Neuronal stem cell (in vitro differentiated cells): ENCODE results near the gene TSSC4.
"Not testable (repeated sequence)": the region's sequence is repeated elsewhere in the genome, so short reads cannot be mapped to it uniquely, and the experiment has no call there.

Experiments
- DNase-seq: peaks from one replicate; pipeline ENCODE4 v3.0.0-alpha.2; 2013; ENCODE audit warnings: low spot score
- H2AFZ ChIP-seq: one replicate; pipeline ENCODE4 v1.6.1; 2013; ENCODE audit warnings: mild to moderate bottlenecking, low read length, inconsistent platforms
- H2AK5ac ChIP-seq: 2 replicates; pipeline ENCODE4 v1.6.1; 2013; ENCODE audit warnings: low read depth, mild to moderate bottlenecking, inconsistent platforms, low read length, moderate library complexity, mixed read lengths
- H2BK120ac ChIP-seq: 2 replicates; pipeline ENCODE4 v1.6.1; 2013; ENCODE audit warnings: low read depth, mild to moderate bottlenecking, inconsistent platforms, low read length, moderate library complexity, mixed read lengths
- H2BK12ac ChIP-seq: one replicate; pipeline ENCODE4 v1.6.1; 2013; ENCODE audit warnings: low read length, inconsistent platforms
- H2BK15ac ChIP-seq: 2 replicates; pipeline ENCODE4 v1.6.1; 2013; ENCODE audit warnings: mild to moderate bottlenecking, low read length, inconsistent platforms, mixed read lengths
- H2BK5ac ChIP-seq: one replicate; pipeline ENCODE4 v1.6.1; 2013; ENCODE audit warnings: inconsistent platforms, mild to moderate bottlenecking, low read length, moderate library complexity
- H3K14ac ChIP-seq: one replicate; pipeline ENCODE4 v1.6.1; 2013; ENCODE audit warnings: low read length, inconsistent platforms
- H3K18ac ChIP-seq: 2 replicates; pipeline ENCODE4 v1.6.1; 2013; ENCODE audit warnings: low read length, inconsistent platforms
- H3K23ac ChIP-seq: 2 replicates; pipeline ENCODE4 v1.6.1; 2013; ENCODE audit warnings: low read depth, mild to moderate bottlenecking, mixed read lengths, low read length, inconsistent platforms; ENCODE audit not compliant: poor library complexity
- H3K27ac ChIP-seq: replicated peaks from 3 replicates; pipeline ENCODE4 v1.5.1; 2013; ENCODE audit warnings: low read length, inconsistent platforms
- H3K27me3 ChIP-seq, 3 experiments: 2 replicates each; pipeline ENCODE4 v1.6.1; 2013; ENCODE audit warnings: low read length in 3 of 3, mild to moderate bottlenecking in 2 of 3, inconsistent platforms in 1 of 3, low read depth in 1 of 3, mixed read lengths in 1 of 3, moderate library complexity in 1 of 3; ENCODE audit not compliant: control insufficient read depth in 3 of 3, insufficient read depth in 3 of 3
- H3K36me3 ChIP-seq, 2 donors: replicated peaks in 1 of 2; 2 replicates each; pipeline ENCODE4 v1.6.1; 2013; ENCODE audit warnings: low read length in 2 of 2; ENCODE audit not compliant: control insufficient read depth in 2 of 2, insufficient read depth in 2 of 2
- H3K4ac ChIP-seq: 2 replicates; pipeline ENCODE4 v1.6.1; 2013; ENCODE audit warnings: inconsistent platforms, mild to moderate bottlenecking, low read length, moderate library complexity
- H3K4me1 ChIP-seq, 2 donors: 1 replicate in 1 of 2; 2 replicates in 1 of 2; pipeline ENCODE4 v1.6.1; 2013; ENCODE audit warnings: low read length in 2 of 2, low read depth in 1 of 2; ENCODE audit not compliant: control insufficient read depth in 2 of 2, insufficient read depth in 1 of 2
- H3K4me2 ChIP-seq: one replicate; pipeline ENCODE4 v1.6.1; 2013; ENCODE audit warnings: mild to moderate bottlenecking, low read length, inconsistent platforms; ENCODE audit not compliant: insufficient read depth, poor library complexity, severe bottlenecking
- H3K4me3 ChIP-seq, 2 donors: 2 replicates each; pipeline ENCODE4 v1.5.1; 2013; ENCODE audit warnings: low read length in 2 of 2, mild to moderate bottlenecking in 2 of 2, inconsistent platforms in 1 of 2, moderate library complexity in 1 of 2
- H3K79me1 ChIP-seq: one replicate; pipeline ENCODE4 v1.6.1; 2013; ENCODE audit warnings: low read depth, mild to moderate bottlenecking, inconsistent platforms, low read length, moderate library complexity
- H3K9ac ChIP-seq: one replicate; pipeline ENCODE4 v1.6.1; 2013; ENCODE audit warnings: mild to moderate bottlenecking, low read depth, low read length, inconsistent platforms; ENCODE audit not compliant: poor library complexity
- H3K9me3 ChIP-seq, 2 donors: replicated peaks in 1 of 2; 2 replicates each; pipeline versions ENCODE3 to v1.6.1; 2013; ENCODE audit warnings: low read length in 2 of 2, mild to moderate bottlenecking in 2 of 2, inconsistent platforms in 1 of 2, low read depth in 1 of 2, mixed read lengths in 1 of 2, moderate library complexity in 1 of 2; ENCODE audit not compliant: control insufficient read depth in 2 of 2, insufficient read depth in 1 of 2
- H4K8ac ChIP-seq: one replicate; pipeline ENCODE4 v1.6.1; 2013; ENCODE audit warnings: low read depth, mild to moderate bottlenecking, inconsistent platforms, low read length, moderate library complexity
- H4K91ac ChIP-seq: one replicate; pipeline ENCODE4 v1.6.1; 2013; ENCODE audit warnings: low read length, low read depth, mild to moderate bottlenecking, inconsistent platforms; ENCODE audit not compliant: poor library complexity
- WGBS, 2 donors: extraction: QIAGEN DNeasy Blood & Tissue Kit; methylation state at CpG; one replicate each; pipeline ENCODE4 v1.1.7; 2013; ENCODE audit warnings: missing lambda C conversion rate in 2 of 2, mixed read lengths in 1 of 2; ENCODE audit not compliant: insufficient read length in 2 of 2, insufficient replicate concordance in 1 of 2; ENCODE audit errors: extremely low coverage in 2 of 2; 5-methylcytosine and 5-hydroxymethylcytosine counted together

The TSSC4 gene

GRCh38 chr11:2363577-2364370, 36.8 kb upstream of the TSSC4 start:
- Histone ChIP-seq H2BK5ac (no peak overlapping the region), H3K9ac (no peak overlapping the region), H2AFZ (no peak overlapping the region), H3K36me3 (no peaks in the 10 kb centered on the region), H3K4me2 (no peak overlapping the region), H3K9me3 (peaks cover 0 to 2% of the 10 kb centered on the region in 2 donors), H2AK5ac (no peak overlapping the region), H3K4me3 (no peak overlapping the region), H3K27me3 (no peaks in the 10 kb centered on the region), H4K8ac (no peak overlapping the region), H4K91ac (no peak overlapping the region), H3K4ac (no peak overlapping the region), H3K27ac (no peak overlapping the region), H3K4me1 (peaks cover 0 to 2% of the 10 kb centered on the region in 2 donors), H3K18ac (no peak overlapping the region), H3K23ac (no peak overlapping the region), H2BK12ac (no peak overlapping the region), H3K14ac (peak overlapping the region; percentile 10), H3K79me1 (no peaks in the 10 kb centered on the region), H2BK120ac (no peak overlapping the region), H2BK15ac (no peak overlapping the region)
- no CpG with 5 or more reads among the region's 15 CpGs for WGBS, 2 donors
- no peak for DNase-seq

GRCh38 chr11:2364386-2364785, 36.2 kb upstream of the TSSC4 start:
- not testable (repeated sequence) for H3K36me3 ChIP-seq, H3K27ac ChIP-seq, H4K8ac ChIP-seq, H2BK120ac ChIP-seq, H3K4me3 ChIP-seq, H3K4me2 ChIP-seq, H2AK5ac ChIP-seq, H3K9ac ChIP-seq, H2BK15ac ChIP-seq, DNase-seq, H3K9me3 ChIP-seq, H3K27me3 ChIP-seq, H2AFZ ChIP-seq, H3K23ac ChIP-seq, H2BK5ac ChIP-seq, H3K79me1 ChIP-seq, H3K4ac ChIP-seq, H3K18ac ChIP-seq, H3K4me1 ChIP-seq, H3K14ac ChIP-seq, H4K91ac ChIP-seq, H2BK12ac ChIP-seq
- WGBS, 2 donors = no CpG with 5 or more reads among the region's 12 CpGs

- H3K27ac ChIP-seq = no peak overlapping the region
- peak overlapping the region; percentile 59 for H2AK5ac ChIP-seq
- H3K79me1 ChIP-seq = no peaks in the 10 kb centered on the region
- no peaks in the 10 kb centered on the region for H3K9me3 ChIP-seq
- no peak overlapping the region for H3K4me2 ChIP-seq
- no CpG with 5 or more reads among the region's 16 CpGs for WGBS, 2 donors
- no peak overlapping the region for H3K14ac ChIP-seq
- no peak overlapping the region for H3K4ac ChIP-seq
- no peak for DNase-seq
- H3K18ac ChIP-seq = peak overlapping the region; percentile 78
- H2BK120ac ChIP-seq = peak overlapping the region; percentile 54
- peak overlapping the region; percentile 30 for H2BK15ac ChIP-seq
- H3K27me3 ChIP-seq = no peaks in the 10 kb centered on the region
- no peak overlapping the region for H2BK12ac ChIP-seq
- no peak overlapping the region for H2BK5ac ChIP-seq
- no peak overlapping the region for H3K9ac ChIP-seq
- no peak overlapping the region for H3K23ac ChIP-seq
- H3K4me3 ChIP-seq = no peak overlapping the region
- no peaks in the 10 kb centered on the region for H3K36me3 ChIP-seq
- H4K8ac ChIP-seq = no peak overlapping the region
- H2AFZ ChIP-seq = no peak overlapping the region
- H3K4me1 ChIP-seq = no peaks in the 10 kb centered on the region
- no peak overlapping the region for H4K91ac ChIP-seq
Measured at GRCh38 chr11:2365571-2366210, 34.9 kb upstream of the TSSC4 start.

- no peak for DNase-seq
- Histone ChIP-seq H3K4me3 (no peak overlapping the region), H3K27ac (no peak overlapping the region)
Measured at GRCh38 chr11:2366276-2366675, 34.3 kb upstream of the TSSC4 start.

More at GRCh38 chr11:2366276-2366675, 34.3 kb upstream of the TSSC4 start:
- Histone ChIP-seq H2BK5ac (no peak overlapping the region), H3K23ac (no peak overlapping the region), H3K4me2 (no peak overlapping the region), H3K14ac (no peak overlapping the region), H3K36me3 (no peaks in the 10 kb centered on the region), H3K4me1 (no peaks in the 10 kb centered on the region), H2BK120ac (peak overlapping the region; percentile 54), H2AK5ac (peak overlapping the region; percentile 59), H2BK12ac (no peak overlapping the region), H3K9me3 (no peaks in the 10 kb centered on the region), H4K91ac (no peak overlapping the region), H3K4ac (no peak overlapping the region), H3K18ac (peak overlapping the region; percentile 78), H3K9ac (no peak overlapping the region), H3K27me3 (no peaks in the 10 kb centered on the region), H3K79me1 (no peaks in the 10 kb centered on the region), H4K8ac (no peak overlapping the region), H2BK15ac (no peak overlapping the region), H2AFZ (no peak overlapping the region)
- no CpG with 5 or more reads among the region's 11 CpGs for WGBS, 2 donors
